NK-92 (cell line): Measurements from ENCODE around the gene F7.

ENCODE experiments used
- DNase-seq: peaks from one replicate; lab custom pipeline; 2025; ENCODE audit not compliant: unreplicated experiment; lab: John Stamatoyannopoulos, UW

The F7 gene

DNA sequence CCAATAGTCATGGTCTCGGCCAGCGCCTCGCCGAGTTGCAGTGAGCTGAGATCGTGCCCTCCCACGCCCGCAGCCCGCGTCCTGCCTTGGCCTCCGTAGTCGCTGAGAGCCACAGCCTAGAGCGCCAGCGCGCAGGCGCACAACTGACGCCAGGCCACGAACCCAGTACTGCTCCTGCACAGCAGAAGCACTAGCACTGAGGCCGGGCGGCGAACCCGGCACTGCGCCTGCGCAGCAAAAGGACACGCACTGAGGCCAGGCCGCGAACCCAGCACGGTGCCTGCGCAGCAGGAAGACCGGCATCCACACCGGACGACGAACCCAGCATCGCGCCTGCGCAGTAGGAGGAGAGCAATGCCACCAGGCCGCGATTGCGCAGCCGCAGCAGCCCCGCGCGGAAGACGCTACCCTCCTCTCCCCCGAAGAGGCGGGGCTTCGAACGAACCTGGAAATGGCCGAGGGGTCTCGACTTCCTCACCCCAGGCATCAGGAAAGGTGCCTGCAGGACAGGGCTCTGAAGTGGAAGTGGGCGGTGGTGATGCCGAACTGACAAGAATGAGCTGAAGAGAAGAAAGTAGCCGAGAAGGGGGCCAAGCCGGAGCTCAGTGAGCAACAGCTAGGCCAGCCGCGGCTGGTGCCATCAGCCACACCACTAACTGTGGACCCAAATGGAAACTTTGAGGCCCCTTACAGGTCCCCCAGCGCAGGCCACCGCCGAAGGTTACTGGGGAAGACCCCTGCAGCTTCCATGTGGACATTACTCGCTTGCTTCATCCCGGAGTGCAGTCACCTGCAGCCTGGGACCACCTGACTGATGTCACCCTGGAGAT, 24.5 kb downstream of the F7 start:
- no peak for DNase-seq

DNA sequence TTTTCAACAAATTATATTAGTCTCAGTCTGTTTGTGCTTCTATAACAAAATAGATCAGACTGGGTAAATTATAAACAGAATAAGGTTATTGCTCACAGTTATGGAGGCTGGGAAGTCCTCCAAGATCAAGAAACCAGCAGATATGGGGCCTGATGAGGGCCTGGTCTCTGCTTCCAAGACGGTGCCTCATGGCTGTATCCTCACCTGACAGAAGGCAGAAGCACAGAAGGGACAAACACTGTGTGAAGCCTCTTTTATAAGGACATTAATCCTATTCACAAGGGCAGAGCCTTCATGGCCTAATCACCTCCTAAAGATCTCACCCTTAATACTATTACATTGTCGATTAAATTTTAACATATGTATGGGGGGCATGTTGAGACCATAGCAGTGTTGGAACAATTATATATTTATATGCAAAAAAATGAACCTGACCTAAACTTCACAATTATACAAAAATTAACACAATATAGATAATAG, 29.7 kb downstream of the F7 start:
- no peak for DNase-seq

DNA sequence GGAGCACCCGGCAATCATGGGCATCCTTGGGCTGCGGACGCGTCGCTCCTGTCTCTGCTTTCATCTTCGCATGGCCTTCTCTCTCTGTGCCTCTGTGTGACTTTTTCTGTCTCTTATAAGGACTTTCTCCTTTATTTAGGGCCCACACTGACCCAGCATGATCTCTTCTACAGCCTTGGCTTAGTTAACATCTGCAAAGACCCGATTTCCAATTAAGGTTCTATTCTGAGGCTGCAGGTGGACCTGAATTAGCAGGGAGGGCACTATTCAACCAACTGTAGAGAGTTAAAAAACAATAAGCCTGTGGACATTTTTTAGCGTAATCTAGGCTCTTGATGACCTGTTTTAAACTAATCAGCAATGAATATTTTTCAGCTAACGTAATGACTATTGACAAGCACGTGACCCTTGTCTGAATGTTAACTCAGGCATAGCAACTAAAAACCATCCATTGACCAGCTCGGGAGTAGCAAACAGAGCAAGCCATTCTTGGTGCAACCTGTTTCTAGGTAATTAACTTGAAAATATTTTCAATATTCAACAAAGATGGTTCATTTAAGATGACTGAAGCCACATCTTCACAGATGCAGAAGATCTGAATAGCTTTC, 32.2 kb downstream of the F7 start:
- DNase-seq: no peak

DNA sequence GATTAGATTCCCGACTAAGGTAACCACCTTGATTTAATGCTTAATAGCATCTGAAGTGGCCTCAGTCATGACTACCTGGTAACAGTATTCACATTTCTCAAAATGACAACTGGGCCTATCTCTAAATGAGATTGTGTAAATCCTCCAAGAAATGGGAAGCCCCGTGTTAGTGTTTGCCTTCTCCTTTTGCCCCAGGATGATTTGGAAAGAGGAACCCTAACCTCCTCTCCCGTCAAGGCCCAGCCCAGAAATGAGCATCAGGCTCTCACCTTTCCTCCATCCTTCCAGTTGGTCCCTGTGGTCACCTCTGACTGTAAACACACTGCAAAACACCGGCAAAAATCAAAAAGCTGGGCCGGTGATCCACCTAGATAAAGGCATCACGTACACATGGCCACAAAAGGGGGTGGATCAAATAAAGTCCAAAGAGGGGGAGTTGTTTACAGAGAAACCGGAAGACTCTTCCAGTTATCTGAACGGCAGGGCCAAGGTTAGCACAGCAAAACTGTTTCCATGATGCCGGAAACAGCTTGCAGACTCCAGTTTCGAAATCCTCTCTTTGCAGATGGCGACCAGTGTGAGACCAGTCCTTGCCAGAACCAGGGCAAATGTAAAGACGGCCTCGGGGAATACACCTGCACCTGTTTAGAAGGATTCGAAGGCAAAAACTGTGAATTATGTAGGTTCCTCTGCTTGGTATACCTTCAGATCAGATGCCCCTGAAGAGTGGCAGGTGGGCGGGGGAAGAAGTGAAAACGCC, 33.4 kb downstream of the F7 start:
- DNase-seq: no peak

DNA sequence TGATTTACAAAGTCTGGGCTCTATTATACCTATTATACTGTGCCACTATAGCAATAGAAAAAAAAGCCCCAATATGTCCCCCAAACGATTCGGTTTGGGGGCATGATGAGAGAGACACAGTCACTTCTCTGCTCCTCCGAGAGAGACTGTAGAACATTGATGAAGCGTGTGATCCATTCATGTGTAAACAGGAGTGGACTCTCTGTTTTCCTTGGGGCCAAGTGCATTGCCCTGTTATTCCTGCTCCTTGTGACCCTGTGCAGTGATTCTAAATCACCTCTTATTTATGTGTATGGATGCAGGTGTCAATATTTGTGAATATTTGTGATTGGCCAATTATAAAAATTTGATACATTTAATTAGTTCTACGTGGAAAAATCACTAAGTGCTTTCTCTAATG, 34.0 kb downstream of the F7 start:
- no peak for DNase-seq

DNA sequence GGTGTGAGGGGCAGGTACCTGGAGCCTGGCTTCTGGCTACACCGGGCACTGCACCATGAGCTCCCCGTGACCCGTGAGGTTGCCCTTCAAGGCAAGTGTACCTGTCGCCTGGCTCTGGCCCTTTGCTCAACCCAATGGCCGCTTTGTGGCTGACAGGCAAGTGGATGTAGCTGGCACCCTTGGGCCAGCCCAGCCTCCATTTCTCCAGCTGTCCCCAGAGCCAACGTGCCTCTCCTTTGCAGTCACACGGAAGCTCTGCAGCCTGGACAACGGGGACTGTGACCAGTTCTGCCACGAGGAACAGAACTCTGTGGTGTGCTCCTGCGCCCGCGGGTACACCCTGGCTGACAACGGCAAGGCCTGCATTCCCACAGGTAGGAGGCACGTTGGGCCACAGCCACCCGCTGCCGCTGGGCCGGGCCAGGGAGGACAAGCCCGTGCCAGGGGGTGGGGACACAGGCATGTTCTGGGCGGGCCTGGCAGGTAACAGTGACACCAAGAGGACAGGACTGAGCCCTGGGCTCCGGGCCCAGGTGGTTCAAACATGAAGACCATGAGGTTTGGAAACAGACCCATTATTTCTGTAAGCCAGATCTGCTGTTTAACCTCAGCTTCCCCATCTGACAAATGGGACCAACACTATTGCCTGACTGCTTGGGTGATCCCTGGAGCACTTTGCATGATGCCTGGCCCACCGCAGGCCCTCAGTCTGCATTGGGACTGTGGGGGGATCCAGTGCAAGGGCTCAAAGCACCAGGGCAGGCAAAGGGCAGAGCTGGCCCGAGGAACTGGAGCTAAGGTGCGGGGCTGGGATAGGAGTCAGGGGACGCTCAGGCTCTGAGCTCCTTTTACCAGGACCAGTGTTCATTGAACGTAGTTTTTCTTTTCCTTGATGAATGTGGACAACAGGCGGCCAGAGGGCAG, 35.3 kb downstream of the F7 start:
- no peak for DNase-seq

DNA sequence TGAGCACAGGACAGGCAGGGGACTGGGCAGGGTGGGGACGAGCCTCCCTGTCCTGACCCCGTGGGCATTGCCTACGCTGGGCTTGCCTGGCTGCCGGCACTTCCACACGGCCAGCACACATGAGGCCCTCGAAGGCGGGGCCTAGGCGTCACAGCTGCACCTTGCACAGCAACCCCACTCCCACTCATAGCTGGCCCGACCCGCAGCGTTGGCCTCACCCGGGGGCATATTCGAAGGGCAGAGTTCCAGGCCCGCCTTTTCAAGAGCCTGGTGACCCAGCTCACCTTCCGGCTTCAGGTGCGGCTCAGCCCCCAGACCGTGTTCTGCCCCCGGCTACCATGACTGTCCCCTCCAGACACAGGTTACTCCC, 36.0 kb downstream of the F7 start:
- DNase-seq: no peak

DNA sequence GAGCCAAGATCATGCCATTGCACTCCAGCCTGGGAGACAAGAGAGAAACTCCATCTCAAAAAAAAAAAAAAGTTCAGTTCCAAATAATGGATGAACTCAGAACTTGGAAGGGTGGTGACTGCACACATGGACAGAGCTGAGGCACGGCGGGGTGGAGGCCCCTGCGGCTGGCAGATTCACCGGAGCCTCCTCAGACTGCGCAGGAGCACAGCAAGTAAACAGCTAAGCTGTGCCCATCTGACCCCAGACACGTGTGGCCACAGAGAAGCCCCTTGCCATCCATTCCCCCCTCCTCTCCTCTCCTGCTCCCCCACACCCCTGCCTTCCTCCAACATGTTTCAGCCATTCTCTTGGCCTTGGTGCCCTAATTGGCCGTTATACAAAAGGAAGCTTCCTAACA, 37.3 kb downstream of the F7 start:
- no peak for DNase-seq

DNA sequence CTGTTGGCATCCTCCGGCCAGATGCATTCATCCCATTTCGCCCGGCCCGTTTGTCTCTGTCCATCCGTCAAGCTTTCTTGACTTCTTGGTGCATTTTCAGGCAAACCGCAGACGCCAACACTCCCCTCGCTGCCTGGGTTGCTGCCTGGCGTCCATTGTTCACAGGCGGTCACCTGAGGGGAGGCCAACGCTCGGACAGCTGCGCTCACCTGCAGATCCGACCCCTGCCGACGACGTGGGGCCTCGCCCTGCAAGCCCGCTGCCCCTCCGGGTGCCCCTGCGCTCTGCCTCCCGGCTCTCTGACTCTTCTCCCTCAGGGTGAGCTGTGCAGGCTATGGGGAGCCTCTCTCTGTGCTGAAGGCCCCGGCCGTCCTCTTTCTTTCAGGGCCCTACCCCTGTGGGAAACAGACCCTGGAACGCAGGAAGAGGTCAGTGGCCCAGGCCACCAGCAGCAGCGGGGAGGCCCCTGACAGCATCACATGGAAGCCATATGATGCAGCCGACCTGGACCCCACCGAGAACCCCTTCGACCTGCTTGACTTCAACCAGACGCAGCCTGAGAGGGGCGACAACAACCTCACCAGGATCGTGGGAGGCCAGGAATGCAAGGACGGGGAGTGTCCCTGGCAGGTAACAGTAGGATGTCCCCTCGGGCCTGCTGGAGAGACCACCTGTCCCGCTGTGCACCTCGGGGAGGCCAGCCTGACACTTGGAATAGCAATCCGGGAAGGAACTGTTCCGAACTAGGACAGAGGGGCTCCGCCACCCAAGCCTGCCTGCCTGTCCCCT, 38.1 kb downstream of the F7 start:
- DNase-seq: no peak

DNA sequence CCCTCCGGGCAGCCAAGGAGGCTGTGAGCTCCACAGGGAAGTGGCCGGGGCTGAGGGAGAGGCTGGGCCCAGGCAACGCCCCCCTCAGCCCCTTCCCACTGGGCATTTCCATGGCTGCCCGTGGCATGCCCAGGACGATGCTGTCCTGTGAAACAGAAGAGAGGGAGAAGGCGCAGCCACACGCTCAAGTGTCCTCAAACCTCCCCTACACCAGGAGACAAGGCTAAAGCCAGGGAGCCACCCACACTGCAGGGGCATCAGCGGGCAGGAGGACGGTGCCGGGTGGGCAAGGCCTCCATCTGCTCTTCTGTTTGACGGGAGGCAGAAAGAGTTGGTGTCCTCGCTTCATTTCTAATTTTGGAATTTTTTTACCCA, 38.7 kb downstream of the F7 start:
- DNase-seq: no peak

DNA sequence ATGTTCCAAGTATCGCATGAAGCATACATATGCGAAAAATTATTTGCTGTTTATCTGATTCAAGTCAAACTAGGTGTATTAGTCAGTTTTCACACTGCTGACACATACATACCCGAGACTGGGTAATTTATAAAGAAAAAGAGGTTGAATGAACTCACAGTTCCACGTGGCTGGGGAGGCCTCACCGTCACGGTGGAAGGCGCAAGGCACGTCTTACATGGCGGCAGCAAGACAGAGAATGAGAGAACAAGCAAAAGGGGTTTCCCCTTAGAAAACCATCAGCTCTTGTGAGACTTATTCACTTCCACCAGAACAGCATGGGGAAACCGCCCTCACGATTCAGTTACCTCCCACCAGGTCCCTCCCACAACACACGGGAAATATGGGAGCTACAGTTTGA, 39.9 kb downstream of the F7 start:
- no peak for DNase-seq

DNA sequence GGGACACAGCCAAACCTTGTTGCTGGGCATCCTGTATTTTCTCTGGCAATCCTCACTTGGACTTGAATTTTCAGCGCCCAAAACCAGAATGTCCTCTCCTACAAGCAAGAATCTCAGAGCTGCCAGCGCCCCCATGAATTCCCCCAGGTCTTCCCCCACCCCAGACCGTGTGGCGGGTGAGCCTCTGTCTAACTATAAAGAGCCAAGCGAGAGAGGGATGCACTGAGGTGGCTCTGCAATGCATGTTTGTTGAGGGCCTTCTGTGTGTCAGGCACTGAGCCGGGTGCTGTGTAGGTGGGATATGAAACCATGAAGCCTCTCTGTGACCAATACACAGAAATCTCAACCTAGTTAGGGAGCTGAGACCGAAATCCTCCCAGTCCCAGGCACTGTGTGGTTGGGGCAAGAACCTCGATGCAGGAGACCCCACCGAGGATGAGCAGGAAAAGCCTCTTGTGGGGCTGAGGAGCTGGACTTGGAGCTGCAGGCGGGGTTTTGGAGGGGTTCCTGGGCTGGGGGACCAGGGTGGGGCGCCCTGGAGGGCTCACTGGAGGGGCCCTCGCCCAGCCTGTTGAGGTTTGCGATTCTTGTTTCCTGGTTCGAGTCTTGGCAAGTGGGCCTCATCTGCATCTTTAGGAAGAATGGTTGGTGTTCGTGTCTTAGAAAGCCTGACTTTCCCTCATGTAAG, 40.5 kb downstream of the F7 start:
- no peak for DNase-seq

DNA sequence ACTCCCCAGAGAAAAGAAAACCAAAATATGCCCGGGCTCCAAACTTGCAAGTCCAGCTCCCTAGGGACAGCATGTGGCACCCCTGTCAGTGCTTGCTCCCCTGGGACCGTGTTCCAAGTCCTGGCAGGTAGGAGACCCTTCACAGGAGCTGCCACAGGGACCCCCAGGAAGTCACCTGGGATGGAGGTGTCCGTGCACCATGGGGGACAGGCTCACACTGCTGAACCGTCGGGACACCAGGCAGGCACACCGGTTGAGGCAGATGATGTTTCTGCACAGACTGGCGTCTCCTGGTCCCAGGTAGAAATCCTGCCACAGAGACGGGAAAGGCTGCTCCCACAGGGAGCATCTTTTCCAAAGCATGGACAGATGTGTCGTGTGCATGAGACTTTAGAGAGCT, 41.2 kb downstream of the F7 start:
- no peak for DNase-seq

DNA sequence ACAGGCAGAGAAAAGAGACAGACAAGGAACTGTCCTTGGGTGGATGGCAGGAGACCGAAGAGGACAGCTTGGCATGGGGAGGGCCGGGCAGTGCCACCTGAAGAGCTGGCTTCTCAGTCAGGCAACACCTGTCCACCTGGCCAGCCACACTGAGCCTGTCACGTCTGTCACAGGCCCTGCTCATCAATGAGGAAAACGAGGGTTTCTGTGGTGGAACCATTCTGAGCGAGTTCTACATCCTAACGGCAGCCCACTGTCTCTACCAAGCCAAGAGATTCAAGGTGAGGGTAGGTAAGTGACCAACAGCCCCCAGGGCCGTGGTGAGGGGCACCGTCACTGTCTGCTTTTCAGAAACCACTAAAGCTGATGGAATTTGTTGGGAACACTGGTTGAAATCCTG, 41.6 kb downstream of the F7 start:
- DNase-seq: no peak

DNA sequence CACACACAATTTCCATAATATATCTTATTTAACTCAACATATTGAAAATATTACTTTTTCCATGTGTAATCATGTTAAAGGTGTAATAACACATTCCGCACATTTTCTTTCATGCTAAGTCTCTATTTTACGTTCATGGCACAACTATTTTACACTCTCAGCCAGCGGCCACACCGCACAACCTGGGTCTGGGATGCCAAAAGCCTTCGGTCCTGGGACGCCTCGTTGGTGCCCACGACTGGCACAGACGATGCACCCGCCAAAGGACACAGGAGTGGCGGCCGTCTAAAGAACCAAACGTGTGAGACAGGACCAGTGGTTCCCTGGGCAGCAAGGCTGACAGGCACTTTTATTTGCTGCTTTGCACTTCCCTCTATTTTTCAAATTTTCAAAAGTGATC, 42.8 kb downstream of the F7 start:
- no peak for DNase-seq

DNA sequence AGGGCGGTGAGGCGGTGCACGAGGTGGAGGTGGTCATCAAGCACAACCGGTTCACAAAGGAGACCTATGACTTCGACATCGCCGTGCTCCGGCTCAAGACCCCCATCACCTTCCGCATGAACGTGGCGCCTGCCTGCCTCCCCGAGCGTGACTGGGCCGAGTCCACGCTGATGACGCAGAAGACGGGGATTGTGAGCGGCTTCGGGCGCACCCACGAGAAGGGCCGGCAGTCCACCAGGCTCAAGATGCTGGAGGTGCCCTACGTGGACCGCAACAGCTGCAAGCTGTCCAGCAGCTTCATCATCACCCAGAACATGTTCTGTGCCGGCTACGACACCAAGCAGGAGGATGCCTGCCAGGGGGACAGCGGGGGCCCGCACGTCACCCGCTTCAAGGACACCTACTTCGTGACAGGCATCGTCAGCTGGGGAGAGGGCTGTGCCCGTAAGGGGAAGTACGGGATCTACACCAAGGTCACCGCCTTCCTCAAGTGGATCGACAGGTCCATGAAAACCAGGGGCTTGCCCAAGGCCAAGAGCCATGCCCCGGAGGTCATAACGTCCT, 43.4 kb downstream of the F7 start:
- no peak for DNase-seq

DNA sequence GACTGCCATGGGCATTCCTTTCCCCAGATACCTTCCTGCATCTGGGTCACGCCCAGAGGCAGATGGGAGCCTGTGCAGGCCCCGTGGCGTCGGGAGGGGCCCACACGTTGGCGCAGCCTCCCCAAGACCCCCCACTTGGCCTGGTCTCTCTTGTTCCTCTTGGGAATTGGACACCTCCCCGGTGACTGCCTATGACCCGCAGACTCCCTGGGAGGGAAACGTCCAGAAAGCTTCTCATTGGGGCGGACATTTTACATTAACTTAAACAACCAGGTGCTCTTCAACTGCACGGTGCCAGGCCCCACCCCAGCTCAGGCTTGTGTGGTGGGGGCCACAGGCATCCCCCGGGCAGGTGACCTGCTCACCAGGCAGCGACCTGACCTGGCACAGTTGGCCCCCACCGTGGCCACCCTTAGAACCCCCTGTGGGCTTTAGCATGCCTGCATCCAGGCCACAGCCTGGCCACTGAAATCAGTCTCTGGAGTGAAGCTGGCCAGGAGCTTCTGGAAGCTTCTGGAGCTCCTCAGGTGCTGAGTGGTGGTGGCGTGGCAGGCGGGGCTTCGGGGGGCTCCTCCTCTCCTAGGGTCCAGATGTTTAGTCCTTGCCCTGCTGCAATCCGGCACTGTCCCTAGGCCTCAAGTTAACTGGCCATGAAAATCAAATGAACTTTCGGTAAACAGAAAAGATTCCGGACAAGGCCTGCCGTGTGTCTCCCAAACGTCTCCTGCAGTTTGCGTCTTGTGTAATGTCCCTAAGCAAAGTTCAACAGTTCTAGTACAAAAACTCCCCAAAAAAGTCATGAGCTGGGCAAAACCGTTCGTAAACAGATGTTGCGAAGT, 44.3 kb downstream of the F7 start:
- no peak for DNase-seq

DNA sequence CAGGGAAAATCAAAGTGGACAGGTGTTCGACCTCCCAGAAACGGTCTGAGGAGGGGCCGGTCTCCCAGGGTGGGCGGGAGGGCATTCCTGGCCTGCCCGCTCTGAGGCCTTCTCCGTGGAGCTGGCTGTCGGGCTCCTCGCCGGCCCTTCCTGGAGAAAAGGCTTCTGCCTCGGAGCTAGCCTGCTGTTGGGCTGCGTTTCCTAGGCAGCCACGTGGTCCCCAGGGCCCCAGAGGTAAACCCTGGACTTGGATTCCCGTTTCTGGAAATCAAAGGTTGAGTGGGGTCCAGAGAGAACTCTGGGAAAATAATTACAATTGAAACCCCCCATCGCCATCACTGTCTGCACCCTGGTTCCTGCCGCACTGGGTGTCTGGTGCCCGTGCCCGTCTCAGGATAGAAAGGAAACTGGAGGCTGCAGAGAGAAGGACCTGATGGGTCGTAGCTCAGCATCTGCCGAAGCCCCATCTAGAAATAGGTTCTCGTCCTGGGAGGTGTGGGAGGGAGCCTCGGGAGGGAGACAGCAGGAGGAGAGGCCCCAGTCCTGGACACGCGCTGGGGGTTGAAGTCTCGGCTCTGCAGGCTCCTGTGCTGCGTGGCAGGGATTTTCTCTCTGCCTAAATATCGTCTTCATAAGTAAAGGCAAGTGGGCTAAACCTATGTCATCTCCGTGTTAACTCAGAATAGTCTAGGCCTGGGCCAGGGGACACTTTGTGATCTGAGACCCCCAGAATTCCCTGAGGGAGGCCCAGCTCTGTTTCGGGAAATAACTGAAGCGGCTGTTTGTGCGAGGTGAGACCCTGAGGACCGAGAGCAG, 45.2 kb downstream of the F7 start:
- no peak for DNase-seq
